NCI-H2029 treated with DMSO at 0.1 percent for 48 hours (cell line): ENCODE measurements around the gene BCAN.
A peak's percentile ranks its signal among the peaks of the same experiment; 100 is the strongest.

Experiments used
- DNase-seq: peaks from one replicate; lab custom pipeline; 2025; lab: John Stamatoyannopoulos, UW

Gene BCAN

DNA sequence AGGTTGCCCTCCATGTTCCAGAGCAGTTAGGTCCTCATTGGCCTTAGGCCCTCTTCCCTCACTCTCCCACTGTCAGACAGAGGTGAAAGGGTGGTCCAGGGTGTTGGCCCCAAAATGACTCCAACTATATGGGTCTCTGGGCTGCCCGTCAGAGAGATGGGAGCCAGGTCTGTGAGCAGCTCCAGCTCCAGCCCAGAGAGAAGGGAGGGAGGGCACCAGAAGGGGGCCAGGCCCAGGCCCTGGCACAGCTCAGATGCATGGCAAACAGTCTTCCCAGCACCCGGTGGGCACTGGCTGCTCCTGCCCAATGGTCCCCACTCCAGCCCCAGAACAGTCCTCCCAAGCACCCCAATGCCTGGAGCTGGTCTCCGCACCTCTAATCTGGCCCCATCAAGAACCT is 2.2 kb downstream of the BCAN start:
- DNase-seq, result no peak

DNA sequence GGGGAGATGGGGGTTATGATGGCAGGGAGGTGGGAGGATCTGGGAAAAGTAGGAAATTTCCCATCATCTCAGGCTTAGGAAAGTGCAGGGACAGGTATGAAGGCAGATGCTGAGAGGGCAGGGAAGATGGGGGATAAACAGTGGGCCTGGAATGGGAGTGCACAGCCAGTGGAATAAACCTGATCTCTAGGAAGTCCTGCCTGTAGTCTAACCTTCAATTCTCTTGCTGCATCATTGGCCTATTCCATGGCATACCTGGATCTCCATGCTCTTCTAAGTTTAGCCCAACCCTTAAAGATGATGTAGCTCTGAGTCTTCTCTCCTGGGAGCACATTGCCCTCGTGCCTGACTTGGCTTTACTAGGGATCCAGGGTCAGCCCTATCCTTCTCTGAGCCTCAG is 2.7 kb downstream of the BCAN start:
- DNase-seq, result no peak

DNA sequence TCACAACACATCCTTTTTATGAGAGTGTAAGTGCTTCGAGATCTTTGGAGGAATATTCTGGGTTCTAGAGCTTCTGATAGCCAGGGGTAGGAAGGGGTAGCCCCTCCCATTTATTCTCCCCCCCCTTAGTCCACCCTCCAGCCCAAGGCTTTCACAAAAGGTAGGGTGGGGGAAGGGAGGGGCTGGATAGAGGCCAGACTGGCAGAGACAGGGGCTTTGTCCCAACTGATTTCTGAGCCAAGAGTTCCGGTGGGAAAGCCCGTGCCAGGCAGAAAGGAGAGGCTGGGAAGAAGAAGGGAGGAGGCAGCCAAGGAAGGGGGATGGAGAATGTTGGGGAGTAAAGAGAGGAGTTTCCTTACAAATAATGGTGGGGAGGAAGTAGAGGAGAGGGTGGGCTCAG is 3.1 kb downstream of the BCAN start:
- no peak for DNase-seq

DNA sequence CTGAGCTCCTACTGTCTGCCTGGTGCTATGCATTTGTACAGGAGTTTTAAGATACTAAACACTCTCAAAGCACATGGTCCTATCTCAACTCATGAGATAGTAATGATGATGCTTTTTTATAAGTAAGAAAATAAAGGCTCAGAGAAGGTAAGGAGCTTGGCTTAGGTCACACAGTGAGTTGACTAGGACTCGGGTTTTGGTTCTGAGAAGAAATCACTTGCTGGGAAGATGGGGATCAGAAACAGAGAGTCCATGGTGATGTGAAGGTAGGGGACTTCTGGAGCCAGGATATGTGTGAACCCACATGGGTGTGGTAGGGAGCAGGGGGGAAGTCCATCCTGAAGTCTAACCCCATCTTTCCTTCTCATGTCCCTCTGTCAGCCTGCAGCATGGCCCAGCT is 3.7 kb downstream of the BCAN start:
- no peak for DNase-seq

DNA sequence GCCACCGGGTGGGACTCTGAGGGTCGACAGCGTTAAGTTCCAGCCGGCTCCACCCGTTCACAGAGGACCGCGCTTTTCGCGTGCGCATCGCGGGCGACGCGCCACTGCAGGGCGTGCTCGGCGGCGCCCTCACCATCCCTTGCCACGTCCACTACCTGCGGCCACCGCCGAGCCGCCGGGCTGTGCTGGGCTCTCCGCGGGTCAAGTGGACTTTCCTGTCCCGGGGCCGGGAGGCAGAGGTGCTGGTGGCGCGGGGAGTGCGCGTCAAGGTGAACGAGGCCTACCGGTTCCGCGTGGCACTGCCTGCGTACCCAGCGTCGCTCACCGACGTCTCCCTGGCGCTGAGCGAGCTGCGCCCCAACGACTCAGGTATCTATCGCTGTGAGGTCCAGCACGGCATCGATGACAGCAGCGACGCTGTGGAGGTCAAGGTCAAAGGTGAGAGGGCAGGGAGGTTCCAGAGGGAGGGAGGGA is 4.9 kb downstream of the BCAN start:
- DNase-seq, result no peak

DNA sequence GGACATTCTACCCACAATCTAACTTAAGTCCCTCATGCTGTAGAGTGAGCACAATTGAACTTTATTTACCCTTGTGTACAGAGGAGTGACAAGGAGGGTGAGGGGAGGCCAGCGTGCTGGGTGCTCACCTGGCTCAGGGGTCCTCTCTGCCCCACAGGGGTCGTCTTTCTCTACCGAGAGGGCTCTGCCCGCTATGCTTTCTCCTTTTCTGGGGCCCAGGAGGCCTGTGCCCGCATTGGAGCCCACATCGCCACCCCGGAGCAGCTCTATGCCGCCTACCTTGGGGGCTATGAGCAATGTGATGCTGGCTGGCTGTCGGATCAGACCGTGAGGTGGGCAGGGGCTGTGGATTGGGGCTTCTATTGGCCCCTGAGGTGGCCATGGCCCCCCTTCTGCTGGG is 5.4 kb downstream of the BCAN start:
- no peak for DNase-seq

DNA sequence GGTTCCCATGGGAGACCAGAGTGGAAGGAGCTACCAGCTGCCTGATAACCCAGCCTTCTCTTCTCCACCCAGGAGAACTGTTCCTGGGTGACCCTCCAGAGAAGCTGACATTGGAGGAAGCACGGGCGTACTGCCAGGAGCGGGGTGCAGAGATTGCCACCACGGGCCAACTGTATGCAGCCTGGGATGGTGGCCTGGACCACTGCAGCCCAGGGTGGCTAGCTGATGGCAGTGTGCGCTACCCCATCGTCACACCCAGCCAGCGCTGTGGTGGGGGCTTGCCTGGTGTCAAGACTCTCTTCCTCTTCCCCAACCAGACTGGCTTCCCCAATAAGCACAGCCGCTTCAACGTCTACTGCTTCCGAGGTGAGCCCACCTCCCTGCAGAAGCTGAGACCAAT is 6.6 kb downstream of the BCAN start:
- DNase-seq, result no peak

DNA sequence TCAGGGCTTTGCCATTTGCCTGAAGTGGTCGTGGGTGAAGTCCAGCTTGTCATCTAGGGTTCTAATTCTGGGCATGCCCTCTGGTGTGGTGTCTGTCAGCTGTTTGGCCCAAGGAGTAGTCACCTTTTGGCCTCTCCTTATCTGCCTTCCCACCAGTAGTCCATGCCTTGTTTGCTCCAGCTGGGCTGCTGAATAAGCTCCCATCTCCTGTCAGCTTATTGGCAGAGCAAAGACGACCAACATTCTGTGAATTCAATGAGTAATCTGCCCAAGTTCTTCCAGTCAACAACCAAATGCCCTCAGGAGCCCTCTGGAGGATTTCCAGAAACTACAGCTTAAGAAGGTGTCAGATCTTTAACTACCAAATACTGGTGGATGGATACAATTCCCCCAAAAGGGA is 7.0 kb downstream of the BCAN start:
- DNase-seq, result no peak

DNA sequence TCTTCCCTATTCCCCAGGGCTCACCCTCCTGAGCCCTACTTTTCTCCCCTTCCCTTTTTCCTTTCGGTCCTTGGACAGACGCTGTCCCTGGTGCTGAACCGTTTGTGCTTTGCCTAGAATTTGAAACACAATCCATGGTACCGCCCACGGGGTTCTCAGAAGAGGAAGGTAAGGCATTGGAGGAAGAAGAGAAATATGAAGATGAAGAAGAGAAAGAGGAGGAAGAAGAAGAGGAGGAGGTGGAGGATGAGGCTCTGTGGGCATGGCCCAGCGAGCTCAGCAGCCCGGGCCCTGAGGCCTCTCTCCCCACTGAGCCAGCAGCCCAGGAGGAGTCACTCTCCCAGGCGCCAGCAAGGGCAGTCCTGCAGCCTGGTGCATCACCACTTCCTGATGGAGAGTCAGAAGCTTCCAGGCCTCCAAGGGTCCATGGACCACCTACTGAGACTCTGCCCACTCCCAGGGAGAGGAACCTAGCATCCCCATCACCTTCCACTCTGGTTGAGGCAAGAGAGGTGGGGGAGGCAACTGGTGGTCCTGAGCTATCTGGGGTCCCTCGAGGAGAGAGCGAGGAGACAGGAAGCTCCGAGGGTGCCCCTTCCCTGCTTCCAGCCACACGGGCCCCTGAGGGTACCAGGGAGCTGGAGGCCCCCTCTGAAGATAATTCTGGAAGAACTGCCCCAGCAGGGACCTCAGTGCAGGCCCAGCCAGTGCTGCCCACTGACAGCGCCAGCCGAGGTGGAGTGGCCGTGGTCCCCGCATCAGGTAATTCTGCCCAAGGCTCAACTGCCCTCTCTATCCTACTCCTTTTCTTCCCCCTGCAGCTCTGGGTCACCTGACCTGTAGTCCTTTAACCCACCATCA is 10.4 kb downstream of the BCAN start:
- no peak for DNase-seq

DNA sequence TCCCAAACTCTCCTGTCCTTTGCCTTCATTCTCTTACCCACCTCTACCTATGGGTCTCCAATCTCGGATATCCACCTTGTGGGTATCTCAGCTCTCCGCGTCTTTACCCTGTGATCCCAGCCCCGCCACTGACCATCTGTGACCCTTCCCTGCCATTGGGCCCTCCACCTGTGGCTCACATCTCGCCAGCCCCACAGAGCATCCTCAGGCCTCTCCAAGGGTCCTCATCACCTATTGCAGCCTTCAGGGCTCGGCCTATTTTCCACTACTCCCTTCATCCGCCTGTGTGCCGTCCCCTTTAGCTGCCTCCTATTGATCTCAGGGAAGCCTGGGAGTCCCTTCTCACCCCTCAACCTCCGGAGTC is 11.1 kb downstream of the BCAN start:
- no peak for DNase-seq

DNA sequence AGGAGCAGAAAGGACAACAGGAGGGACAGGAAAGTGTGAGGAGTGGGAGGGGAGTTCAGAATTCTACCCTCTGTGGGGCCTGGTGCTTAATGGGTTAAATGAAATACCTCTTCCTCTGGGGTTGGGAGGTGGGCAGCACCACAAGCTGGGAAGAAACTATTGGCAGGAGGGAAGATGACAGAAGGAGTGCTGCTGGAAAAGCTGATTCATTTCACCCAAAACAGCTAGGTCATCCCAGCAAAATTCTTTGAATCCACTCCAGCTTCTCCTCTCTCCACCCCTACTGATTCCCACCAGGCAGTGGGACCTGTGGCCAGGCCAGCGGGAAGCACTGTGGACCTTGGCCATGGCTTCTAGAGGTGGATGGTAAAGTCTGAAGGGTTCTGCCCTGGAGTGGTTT is 12.8 kb downstream of the BCAN start:
- DNase-seq, result no peak

DNA sequence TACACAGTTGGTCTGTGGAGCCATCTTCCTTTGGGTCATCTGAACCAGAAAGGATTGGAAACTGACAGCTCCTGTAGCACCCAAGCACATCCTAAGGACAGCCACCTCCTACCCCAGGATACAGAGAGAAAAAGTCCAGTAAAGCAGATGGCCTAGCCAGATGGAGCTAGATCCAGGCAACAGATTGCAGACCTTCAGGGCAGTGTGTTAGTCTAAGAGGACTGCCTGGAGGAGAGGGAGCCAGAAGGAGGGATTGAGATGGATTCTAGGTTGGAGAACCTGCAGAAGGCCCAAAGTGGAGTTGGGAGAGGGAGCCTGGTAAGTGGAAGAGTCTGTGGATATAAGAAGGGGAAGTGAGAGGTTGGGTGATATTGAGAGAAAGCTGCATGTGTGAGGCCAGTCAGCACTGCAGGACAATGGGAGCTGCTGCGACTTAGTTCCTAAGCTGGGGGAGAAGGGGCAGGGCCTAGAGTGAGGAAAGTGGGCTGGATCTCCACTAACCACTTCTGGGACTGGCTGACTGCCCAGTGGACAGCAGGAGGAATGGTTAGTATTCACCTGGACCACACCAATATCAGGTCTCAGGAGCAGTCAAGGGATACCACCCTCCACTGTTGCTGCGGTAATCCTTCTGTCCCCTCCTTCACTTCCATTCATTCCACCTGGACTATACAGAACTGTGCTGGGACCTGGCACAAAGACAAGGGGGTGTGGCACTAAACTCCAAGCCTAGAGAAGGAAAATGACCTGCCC is 13.4 kb downstream of the BCAN start:
- DNase-seq, result no peak

DNA sequence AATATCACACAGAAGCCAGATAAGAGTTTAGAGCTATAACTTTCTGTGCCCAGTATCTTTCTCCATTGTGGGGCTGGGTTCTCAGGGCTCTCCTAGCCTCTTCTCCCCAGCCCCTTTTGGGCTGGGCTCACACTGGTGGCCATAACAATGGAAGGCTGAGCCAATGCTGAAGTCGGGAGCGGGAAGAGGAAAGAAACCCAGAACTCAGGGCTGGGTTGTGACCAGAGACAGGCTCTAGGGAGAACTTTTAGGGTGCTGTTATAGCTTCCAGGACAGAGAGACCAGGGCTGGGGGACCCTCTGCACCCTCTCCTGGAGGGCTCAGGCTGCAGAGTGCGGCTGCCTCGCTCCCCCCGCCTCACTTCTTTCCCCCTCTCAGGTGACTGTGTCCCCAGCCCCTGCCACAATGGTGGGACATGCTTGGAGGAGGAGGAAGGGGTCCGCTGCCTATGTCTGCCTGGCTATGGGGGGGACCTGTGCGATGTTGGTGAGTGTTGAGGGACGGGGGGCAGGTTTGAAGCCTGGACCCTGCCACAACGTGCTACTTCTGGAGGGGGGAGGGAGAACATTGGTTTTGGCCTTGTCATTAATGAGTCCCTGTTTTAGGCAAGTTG is 14.1 kb downstream of the BCAN start:
- DNase-seq, result no peak

DNA sequence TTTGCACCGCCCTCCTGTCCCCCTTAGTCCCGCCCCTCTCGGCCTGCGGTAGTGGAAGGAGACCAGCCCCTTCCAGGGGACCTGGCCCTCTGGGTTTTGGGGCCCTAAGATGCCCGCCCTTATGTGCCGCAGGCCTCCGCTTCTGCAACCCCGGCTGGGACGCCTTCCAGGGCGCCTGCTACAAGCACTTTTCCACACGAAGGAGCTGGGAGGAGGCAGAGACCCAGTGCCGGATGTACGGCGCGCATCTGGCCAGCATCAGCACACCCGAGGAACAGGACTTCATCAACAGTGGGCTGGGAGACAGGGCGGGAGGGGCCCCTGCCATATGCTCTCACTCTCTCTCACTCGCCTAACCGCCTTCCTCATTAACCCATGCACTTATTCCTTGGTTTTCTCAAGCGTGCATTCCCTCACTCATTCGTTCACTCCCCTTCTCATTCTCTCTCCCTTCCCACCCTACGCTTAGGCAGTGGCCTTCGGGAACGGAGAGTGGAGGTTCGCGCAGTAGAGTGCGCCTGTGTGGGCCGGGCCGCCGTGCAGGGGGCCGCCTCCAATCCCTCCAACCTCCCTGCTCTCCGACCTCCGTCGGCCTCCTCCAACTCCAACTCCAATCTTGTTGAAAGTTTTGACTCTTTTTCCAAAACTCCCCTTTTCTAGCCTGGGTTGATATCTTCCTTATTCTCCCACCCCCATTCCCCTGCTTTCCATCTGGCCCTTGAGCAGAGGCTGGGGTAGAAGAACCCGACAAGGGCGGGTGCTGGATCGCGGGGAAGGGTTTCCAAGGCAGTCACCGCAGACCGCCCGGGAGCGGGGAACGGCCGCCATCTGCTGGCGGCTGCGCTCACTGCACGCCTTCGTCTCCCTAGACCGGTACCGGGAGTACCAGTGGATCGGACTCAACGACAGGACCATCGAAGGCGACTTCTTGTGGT is 15.2 kb downstream of the BCAN start:
- DNase-seq, result peak; percentile 32

DNA sequence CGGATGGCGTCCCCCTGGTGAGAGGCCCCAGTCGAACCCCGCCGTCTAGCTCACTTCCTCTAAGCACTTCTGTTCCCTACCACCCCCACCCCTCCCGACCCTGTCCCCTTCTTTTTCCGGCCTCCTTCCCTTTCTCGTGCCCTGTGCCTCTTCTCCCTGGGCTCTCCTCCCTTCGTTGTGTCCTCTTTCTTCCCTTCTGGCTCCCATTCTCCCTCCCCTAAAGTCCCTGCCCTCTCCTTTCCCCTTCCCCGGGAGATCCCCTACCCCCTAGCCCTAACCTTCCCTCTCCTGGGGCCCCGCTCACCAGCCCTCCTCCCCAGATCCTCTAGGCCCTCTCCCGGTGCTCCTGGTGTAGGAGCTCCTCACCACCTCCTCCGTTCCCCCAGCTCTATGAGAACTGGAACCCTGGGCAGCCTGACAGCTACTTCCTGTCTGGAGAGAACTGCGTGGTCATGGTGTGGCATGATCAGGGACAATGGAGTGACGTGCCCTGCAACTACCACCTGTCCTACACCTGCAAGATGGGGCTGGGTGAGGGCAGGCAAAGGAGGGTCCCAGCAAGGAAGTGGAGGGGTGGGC is 15.9 kb downstream of the BCAN start:
- no peak for DNase-seq

DNA sequence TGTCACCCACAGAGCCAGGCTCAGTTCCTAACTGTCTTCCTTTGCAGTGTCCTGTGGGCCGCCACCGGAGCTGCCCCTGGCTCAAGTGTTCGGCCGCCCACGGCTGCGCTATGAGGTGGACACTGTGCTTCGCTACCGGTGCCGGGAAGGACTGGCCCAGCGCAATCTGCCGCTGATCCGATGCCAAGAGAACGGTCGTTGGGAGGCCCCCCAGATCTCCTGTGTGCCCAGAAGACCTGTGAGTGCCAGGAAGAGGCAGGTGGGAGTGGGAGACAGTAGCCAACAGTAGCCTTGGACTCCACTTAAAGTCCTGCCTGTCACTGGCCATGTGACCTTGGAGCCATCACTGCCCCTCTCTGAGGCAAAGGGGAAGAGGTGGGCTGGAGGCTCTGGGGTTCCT is 16.6 kb downstream of the BCAN start:
- DNase-seq, result no peak

DNA sequence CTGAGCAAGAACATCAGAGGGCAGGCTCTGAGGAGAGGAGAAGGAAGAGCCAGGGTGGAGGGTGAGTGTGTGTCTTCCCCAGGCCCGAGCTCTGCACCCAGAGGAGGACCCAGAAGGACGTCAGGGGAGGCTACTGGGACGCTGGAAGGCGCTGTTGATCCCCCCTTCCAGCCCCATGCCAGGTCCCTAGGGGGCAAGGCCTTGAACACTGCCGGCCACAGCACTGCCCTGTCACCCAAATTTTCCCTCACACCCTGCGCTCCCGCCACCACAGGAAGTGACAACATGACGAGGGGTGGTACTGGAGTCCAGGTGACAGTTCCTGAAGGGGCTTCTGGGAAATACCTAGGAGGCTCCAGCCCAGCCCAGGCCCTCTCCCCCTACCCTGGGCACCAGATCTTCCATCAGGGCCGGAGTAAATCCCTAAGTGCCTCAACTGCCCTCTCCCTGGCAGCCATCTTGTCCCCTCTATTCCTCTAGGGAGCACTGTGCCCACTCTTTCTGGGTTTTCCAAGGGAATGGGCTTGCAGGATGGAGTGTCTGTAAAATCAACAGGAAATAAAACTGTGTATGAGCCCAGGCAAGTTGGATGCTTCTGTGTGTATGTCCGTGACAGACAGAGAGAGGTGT is 17.1 kb downstream of the BCAN start:
- no peak for DNase-seq

DNA sequence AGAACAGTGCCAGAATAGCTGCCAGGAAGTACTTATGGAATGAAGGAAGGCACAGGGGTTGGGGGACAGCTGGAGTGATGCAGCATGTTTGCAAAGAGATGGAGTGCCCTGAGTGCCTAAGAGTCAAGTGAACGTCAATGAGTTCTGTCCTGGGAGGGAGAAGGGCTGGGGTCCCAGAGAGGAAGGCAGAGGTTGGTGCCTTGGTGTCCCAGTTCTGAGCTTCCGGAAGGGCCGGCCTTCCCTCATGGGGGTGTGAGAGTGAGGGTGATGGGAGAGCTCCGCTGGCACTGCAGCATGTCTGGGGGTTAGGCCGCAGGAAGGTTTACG is 17.7 kb downstream of the BCAN start:
- no peak for DNase-seq

DNA sequence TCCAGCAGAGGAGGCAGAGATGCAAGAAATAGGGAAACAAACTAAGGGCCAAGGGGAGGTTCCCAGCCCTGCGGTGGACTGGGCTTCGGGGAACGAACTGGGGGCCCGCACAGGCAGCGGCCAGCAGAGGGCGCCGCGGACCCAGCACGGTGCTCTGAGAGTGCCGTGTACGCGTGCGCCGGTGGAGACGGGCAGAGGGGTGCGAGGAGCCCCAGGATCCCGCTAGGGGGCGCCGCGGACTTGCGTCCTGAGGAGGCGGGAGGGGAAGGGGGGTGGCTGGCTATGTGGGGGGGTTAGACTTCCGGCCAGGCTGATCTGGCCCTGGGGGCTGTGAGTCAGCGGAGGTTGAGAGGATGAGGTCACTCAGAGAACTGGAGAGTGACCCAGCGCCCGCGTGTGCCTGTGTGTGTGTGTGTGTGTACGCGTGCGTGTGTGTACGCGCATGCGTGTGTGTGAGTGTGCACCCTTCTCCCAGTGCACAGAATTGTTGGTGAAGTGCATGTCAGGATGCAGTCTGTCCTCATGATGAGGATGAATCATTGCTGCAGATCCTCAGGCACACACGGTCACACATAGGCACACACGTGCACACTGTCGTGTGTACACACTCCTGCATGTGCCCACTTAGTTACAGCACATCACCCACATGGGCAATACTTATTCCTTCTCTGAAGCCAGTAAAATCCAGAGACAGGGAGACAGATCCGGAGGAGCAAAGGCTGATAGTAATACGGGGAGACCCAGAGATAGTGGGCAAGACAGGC is 18.3 kb downstream of the BCAN start:
- peak; percentile 58 for DNase-seq

DNA sequence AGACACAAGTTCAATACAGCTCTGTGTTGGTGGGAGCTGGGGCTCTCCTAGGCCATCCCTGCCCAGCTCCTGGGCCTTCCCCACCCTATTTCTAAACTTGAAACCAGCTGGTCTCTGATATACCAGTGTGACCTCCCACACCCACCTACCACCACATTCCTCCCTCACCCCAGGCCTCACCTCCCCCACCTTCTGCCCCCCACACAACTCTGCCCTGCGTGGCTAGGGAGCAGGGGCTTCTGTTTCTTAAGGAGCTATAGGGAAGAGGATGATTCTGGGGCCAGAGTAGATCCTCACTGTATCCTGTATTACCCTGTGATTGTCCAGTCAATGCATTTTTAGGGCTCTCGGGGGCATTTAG is 18.8 kb downstream of the BCAN start:
- no peak for DNase-seq
